ENCODE data around the gene FAS.

FAS gene

GRCh38 chr10:89035461-89035860 is 44.9 kb downstream of the FAS start:
- no peak for DNase-seq (ENCODE audit: low read depth in 2 of 2)

- DNase-seq (ENCODE audit: low read depth in 2 of 2) = no peak
Observed at GRCh38 chr10:89037096-89037495, 46.5 kb downstream of the FAS start.

GRCh38 chr10:89042562-89042961 is 52.0 kb downstream of the FAS start:
- no peak for DNase-seq (ENCODE audit: low read depth in 2 of 2)

GRCh38 chr10:89043052-89043451 is 52.5 kb downstream of the FAS start:
- no peak for DNase-seq (ENCODE audit: low read depth in 2 of 2)

- no peak for DNase-seq (ENCODE audit: low read depth in 2 of 2)
Observed at GRCh38 chr10:89047397-89047796, 56.8 kb downstream of the FAS start.

- no peak for DNase-seq (ENCODE audit: low read depth in 2 of 2)
Observed at GRCh38 chr10:89051593-89051992, 61.0 kb downstream of the FAS start.

GRCh38 chr10:89053555-89053954 is 63.0 kb downstream of the FAS start:
- no peak for DNase-seq (ENCODE audit: low read depth in 2 of 2)

GRCh38 chr10:89055159-89055558 is 64.6 kb downstream of the FAS start:
- DNase-seq (ENCODE audit: low read depth in 2 of 2) = no peak

- no peak for DNase-seq (ENCODE audit: low read depth in 2 of 2)
Observed at GRCh38 chr10:89062861-89063260, 72.3 kb downstream of the FAS start.

GRCh38 chr10:89063465-89063864 is 72.9 kb downstream of the FAS start:
- no peak for DNase-seq (ENCODE audit: low read depth in 2 of 2)

- no peak for DNase-seq (ENCODE audit: low read depth in 2 of 2)
Observed at GRCh38 chr10:89064748-89065147, 74.2 kb downstream of the FAS start.

Measured in stimulated activated CD4-positive, alpha-beta T cell treated with anti-CD3 and anti-CD28 coated beads, Interleukin-4, amount 100 ng/mL, for 48 hours (primary cell).